ENCODE measurements around the gene NPAS3. TPM values are rescaled to one million over a fixed set of nuclear protein-coding genes. Genes with fewer than 3 reads are reported as not detected.

Gene NPAS3
- total RNA-seq, 4 donors from 2014 or later: 4.0 to 12.2 (median 5.6) TPM

DNA sequence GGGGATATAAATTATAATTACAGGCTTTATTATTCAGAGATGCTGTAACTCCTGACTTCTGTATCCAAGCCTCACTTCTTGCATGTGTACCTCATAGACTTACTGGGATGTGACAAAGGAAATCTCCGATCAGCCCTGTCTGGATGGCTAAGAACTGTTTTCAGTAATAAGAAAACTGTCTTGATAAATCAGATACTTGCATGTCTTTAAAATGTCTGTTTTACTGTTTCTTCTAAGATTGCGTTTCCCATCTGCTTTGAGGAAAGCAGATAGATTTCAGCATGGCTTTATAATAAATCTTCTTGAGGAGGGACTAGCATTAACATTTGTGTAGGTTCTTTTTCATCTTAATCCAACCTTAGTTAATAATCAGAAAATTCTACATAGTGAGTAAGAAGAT is 616.3 kb downstream of the NPAS3 start:
- Histone ChIP-seq H3K27ac (no peak overlapping the region), H3K9me3 (no peaks in the 10 kb centered on the region), H3K36me3 (no peaks in the 10 kb centered on the region), H3K4me3 (replicated peaks in 1 of 3) (no peak overlapping the region), H3K4me1 (peaks cover 0 to 6% of the 10 kb centered on the region in 2 donors), H3K27me3 (no peaks in the 10 kb centered on the region)
- no peak for DNase-seq
- intact Hi-C loops (cut with DNase I): no loop called here
- WGBS, 2 donors: 95 to 100% methylated on average over 2 of the region's 2 CpGs
- TF ChIP-seq POLR2A (IDR thresholded peaks at IDR 0.05): no peak
- TF ChIP-seq, protein P1, sequence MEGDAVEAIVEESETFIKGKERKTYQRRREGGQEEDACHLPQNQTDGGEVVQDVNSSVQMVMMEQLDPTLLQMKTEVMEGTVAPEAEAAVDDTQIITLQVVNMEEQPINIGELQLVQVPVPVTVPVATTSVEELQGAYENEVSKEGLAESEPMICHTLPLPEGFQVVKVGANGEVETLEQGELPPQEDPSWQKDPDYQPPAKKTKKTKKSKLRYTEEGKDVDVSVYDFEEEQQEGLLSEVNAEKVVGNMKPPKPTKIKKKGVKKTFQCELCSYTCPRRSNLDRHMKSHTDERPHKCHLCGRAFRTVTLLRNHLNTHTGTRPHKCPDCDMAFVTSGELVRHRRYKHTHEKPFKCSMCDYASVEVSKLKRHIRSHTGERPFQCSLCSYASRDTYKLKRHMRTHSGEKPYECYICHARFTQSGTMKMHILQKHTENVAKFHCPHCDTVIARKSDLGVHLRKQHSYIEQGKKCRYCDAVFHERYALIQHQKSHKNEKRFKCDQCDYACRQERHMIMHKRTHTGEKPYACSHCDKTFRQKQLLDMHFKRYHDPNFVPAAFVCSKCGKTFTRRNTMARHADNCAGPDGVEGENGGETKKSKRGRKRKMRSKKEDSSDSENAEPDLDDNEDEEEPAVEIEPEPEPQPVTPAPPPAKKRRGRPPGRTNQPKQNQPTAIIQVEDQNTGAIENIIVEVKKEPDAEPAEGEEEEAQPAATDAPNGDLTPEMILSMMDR (IDR thresholded peaks at IDR 0.05): no peak

DNA sequence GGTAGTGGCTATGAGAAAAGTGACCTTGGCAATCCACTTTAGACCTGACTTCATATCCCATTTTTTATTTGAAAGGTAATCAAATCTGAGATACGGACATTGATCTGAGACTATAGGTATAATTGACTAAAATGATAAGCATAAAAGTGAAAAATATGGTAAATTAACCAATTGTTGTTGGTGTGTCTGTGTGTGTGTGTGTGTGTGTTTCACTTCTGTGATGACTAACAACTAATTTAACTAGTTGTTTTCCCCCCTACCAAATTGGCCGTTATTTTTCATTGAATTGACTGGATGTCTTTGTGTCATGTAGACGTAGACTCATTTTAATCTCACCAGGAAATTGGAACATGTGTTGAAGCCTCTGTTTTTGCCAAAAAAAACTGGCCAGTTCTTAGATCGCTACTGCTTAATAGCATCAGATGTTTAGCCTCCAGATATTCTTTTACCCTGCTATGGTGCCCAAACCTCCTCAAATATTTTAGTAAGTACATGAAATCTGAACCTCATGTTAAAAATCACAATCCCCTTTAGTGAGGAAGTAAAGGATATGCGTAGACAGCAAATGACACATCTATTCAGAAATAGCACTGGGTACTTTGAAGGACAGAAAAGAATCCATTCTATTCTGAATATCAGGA is 617.2 kb downstream of the NPAS3 start:
- no peaks in the 10 kb centered on the region for H3K36me3 ChIP-seq
- no peak for DNase-seq
- no peak overlapping the region for H3K4me3 ChIP-seq (replicated peaks in 1 of 3)
- TF ChIP-seq POLR2A (IDR thresholded peaks at IDR 0.05): no peak
- TF ChIP-seq, protein P1 (IDR thresholded peaks at IDR 0.05): no peak
- no peak overlapping the region for H3K27ac ChIP-seq
- no peaks in the 10 kb centered on the region for H3K9me3 ChIP-seq
- intact Hi-C loops (cut with DNase I): no loop called here
- peaks cover 0 to 6% of the 10 kb centered on the region in 2 donors for H3K4me1 ChIP-seq
- H3K27me3 ChIP-seq: no peaks in the 10 kb centered on the region
- WGBS, 2 donors: 84 to 85% methylated on average over 5 of the region's 5 CpGs

DNA sequence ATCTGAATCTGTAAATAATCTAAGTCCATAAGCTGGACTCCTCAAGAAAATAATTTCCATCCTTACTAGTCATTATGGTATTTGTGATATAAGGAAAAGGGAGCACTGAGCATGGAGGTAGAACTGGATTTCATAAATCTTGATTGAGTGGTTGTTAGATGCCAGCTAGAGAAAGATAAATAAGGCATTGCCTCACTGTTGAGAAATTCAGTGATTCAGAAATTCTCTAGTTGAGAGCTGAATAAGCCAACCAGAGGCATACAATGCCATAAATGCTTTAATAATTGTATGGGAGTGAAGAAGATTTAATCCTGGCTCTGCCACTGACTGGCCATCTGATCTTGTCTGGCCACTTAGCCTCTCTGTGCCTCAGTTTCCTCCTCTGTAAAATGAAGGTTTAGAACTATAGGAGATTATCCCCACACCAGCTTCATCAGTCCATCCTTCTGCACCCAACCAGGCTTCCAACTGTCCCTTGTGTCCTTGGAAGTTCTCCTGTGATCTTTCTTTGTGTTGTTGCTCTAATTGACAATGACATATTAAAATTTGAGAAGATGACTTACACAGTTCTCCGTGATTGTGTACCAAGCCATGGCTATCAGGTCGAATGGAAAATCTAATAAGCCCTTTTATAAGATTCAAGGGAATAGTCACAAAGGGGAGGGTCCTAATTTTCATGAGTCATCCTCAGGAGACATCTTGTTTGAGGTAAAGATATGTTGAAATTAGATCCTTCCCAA is 617.9 kb downstream of the NPAS3 start:
- TF ChIP-seq, protein P1 (IDR thresholded peaks at IDR 0.05): no peak
- no peak for TF ChIP-seq POLR2A (IDR thresholded peaks at IDR 0.05)
- H3K27ac ChIP-seq: no peak overlapping the region
- H3K4me1 ChIP-seq: peaks cover 0 to 6% of the 10 kb centered on the region in 2 donors
- WGBS, 2 donors: 95% methylated on average over 2 of the region's 2 CpGs
- no peaks in the 10 kb centered on the region for H3K36me3 ChIP-seq
- H3K27me3 ChIP-seq: no peaks in the 10 kb centered on the region
- H3K4me3 ChIP-seq (replicated peaks in 1 of 3): no peak overlapping the region
- DNase-seq: no peak
- intact Hi-C loops (cut with DNase I): no loop called here
- H3K9me3 ChIP-seq: no peaks in the 10 kb centered on the region

DNA sequence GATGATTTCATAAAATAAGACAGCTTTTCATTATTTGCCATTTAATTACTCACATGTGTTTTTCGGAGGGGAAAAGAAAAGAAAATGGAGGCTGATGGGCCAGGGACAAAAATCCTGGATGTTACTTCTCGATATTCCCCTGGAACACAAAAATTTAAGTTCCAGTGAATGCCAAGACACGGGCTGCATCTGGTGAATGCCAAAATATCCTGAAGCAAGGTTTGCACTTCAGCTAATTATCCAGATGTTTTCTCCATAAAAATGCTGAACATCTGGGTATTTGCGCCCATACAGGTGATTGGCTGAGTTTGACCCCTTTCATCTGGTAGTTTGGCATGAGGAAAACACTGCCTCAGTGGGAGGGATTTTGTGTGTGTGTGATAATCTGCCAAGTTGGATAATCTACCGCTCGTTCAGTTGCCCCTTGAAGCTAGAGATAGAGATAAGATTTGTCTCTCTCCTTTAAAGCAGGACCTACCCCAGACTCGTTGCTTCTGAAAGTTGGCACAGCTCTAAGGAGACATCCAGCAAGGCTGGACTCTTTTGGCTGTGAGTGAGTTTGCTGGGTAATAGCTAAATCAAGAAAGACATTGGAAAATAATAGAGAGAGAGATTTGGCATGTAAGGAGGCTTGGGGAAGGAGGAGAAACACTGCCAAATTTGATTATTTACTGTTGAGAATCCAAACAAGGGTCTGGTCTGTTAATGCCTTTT is 622.2 kb downstream of the NPAS3 start:
- no peaks in the 10 kb centered on the region for H3K9me3 ChIP-seq
- 80 to 90% methylated on average over 7 of the region's 7 CpGs for WGBS, 2 donors
- H3K4me1 ChIP-seq: no peaks in the 10 kb centered on the region
- H3K27ac ChIP-seq: no peak overlapping the region
- no peak for DNase-seq
- no peak for TF ChIP-seq POLR2A (IDR thresholded peaks at IDR 0.05)
- TF ChIP-seq, protein P1 (IDR thresholded peaks at IDR 0.05): no peak
- H3K36me3 ChIP-seq: no peaks in the 10 kb centered on the region
- intact Hi-C loops (cut with DNase I): no loop called here
- H3K27me3 ChIP-seq: no peaks in the 10 kb centered on the region
- no peak overlapping the region for H3K4me3 ChIP-seq (replicated peaks in 1 of 3)
